Measurements from ENCODE around the gene MSRB1. TPM values are rescaled to one million over a fixed set of nuclear protein-coding genes. Genes with fewer than 3 reads are reported as not detected.

The MSRB1 gene
- total and polyA plus RNA-seq, 9 of the 15 experiments (the other 6 are each of a cell fraction or from before 2014, with no cell fraction given), result 5.4 to 33.7 (median 25.7) TPM

DNA sequence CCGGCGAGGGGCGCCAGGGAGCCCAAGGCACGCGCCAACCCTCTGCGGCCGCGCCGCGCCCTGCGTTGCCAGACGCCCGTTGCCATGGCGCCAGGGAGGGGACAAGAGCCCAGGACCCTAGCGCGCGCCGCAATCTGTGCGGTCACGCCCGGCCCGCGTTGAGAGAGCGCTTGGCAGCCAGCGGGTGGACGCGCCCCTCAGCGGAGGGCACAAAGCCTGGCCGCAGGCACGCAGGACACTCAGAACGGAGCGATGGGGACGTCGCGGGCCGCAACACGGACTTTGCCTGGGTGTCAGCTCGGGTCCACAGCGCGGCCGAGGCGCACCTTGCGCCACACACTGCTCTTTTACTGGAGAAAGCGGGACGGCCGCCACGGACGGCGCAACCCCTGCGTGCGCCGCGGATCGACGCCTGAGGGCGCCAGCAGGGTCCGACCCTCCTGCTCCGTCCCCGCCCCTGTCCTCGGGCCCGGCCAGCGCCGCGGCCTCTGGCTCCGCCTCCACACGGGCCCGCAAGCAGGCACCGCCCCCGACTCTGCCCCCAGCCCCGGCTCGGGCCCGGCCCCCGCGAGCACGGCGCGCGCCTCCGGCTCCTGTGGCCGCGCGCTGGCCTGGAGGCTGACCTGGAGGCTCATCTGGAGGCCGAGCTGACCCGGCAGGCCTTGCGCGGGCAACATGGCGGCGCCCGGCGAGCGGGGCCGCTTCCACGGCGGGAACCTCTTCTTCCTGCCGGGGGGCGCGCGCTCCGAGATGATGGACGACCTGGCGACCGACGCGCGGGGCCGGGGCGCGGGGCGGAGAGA is 40.7 kb upstream of the MSRB1 start, which contains the start of gene GFER (continued):
- TF ChIP-seq, protein P1, sequence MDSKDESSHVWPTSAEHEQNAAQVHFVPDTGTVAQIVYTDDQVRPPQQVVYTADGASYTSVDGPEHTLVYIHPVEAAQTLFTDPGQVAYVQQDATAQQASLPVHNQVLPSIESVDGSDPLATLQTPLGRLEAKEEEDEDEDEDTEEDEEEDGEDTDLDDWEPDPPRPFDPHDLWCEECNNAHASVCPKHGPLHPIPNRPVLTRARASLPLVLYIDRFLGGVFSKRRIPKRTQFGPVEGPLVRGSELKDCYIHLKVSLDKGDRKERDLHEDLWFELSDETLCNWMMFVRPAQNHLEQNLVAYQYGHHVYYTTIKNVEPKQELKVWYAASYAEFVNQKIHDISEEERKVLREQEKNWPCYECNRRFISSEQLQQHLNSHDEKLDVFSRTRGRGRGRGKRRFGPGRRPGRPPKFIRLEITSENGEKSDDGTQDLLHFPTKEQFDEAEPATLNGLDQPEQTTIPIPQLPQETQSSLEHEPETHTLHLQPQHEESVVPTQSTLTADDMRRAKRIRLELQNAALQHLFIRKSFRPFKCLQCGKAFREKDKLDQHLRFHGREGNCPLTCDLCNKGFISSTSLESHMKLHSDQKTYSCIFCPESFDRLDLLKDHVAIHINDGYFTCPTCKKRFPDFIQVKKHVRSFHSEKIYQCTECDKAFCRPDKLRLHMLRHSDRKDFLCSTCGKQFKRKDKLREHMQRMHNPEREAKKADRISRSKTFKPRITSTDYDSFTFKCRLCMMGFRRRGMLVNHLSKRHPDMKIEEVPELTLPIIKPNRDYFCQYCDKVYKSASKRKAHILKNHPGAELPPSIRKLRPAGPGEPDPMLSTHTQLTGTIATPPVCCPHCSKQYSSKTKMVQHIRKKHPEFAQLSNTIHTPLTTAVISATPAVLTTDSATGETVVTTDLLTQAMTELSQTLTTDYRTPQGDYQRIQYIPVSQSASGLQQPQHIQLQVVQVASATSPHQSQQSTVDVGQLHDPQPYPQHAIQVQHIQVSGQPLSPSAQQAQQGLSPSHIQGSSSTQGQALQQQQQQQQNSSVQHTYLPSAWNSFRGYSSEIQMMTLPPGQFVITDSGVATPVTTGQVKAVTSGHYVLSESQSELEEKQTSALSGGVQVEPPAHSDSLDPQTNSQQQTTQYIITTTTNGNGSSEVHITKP (IDR thresholded peaks at IDR 0.05; ENCODE audit: partially characterized antibody), result no peak
- no peak for TF ChIP-seq DACH1 (IDR thresholded peaks at IDR 0.05; ENCODE audit: partially characterized antibody)
- TF ChIP-seq MAZ (CRISPR knock-in tag; conservative IDR thresholded peaks at IDR 0.05 in 1 of 2, IDR thresholded peaks at IDR 0.05 in 1 of 2), result peak; percentile 93 to 95
- no peak for TF ChIP-seq CAMTA2 (CRISPR knock-in tag; conservative IDR thresholded peaks at IDR 0.05)
- no peak for TF ChIP-seq SAFB2 (IDR thresholded peaks at IDR 0.05; ENCODE audit: borderline replicate concordance, low read depth, low read length, severe bottlenecking)
- peak; percentile 74 for TF ChIP-seq POLR2A (conservative IDR thresholded peaks at IDR 0.05)
- TF ChIP-seq PHF8 (IDR thresholded peaks at IDR 0.05; ENCODE audit: borderline replicate concordance, low read length), result peak; percentile 87; the same call in 1 of the 2 replicates
- no peak for TF ChIP-seq ZSCAN32 (CRISPR knock-in tag; IDR thresholded peaks at IDR 0.05)
- TF ChIP-seq, protein P2, sequence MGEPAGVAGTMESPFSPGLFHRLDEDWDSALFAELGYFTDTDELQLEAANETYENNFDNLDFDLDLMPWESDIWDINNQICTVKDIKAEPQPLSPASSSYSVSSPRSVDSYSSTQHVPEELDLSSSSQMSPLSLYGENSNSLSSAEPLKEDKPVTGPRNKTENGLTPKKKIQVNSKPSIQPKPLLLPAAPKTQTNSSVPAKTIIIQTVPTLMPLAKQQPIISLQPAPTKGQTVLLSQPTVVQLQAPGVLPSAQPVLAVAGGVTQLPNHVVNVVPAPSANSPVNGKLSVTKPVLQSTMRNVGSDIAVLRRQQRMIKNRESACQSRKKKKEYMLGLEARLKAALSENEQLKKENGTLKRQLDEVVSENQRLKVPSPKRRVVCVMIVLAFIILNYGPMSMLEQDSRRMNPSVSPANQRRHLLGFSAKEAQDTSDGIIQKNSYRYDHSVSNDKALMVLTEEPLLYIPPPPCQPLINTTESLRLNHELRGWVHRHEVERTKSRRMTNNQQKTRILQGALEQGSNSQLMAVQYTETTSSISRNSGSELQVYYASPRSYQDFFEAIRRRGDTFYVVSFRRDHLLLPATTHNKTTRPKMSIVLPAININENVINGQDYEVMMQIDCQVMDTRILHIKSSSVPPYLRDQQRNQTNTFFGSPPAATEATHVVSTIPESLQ (CRISPR knock-in tag; IDR thresholded peaks at IDR 0.05), result no peak
- 0 out of 2 replicates have a peak, but pooled peaks have one; percentile 26 for TF ChIP-seq JUN (IDR thresholded peaks at IDR 0.05; ENCODE audit: borderline replicate concordance, low read depth, low read length)
- TF ChIP-seq JUN (CRISPR knock-in tag; IDR thresholded peaks at IDR 0.05; ENCODE audit: borderline replicate concordance), result no peak
- TF ChIP-seq GATA2 (CRISPR knock-in tag; IDR thresholded peaks at IDR 0.05), result no peak
- no peak for TF ChIP-seq ARHGAP35 (IDR thresholded peaks at IDR 0.05; ENCODE audit: partially characterized antibody)
- peak; percentile 61; the same call in 1 of the 2 replicates for TF ChIP-seq C11orf30 (IDR thresholded peaks at IDR 0.05; ENCODE audit: low read depth)
- no peak for TF ChIP-seq ZNF695 (CRISPR knock-in tag; IDR thresholded peaks at IDR 0.05)
- TF ChIP-seq DIDO1 (tag; IDR thresholded peaks at IDR 0.05; ENCODE audit: low read depth), result no peak
- TF ChIP-seq CEBPB (tag; IDR thresholded peaks at IDR 0.05), result peak; percentile 72
- TF ChIP-seq, protein P3, sequence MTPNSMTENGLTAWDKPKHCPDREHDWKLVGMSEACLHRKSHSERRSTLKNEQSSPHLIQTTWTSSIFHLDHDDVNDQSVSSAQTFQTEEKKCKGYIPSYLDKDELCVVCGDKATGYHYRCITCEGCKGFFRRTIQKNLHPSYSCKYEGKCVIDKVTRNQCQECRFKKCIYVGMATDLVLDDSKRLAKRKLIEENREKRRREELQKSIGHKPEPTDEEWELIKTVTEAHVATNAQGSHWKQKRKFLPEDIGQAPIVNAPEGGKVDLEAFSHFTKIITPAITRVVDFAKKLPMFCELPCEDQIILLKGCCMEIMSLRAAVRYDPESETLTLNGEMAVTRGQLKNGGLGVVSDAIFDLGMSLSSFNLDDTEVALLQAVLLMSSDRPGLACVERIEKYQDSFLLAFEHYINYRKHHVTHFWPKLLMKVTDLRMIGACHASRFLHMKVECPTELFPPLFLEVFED (CRISPR knock-in tag; conservative IDR thresholded peaks at IDR 0.05), result no peak
- TF ChIP-seq FOXA1 (IDR thresholded peaks at IDR 0.05; ENCODE audit: borderline replicate concordance), result no peak
- no peak for TF ChIP-seq NELFE (IDR thresholded peaks at IDR 0.05; ENCODE audit: insufficient read depth, insufficient read length)
